ENCODE data around the gene IFI44.

The IFI44 gene

DNA sequence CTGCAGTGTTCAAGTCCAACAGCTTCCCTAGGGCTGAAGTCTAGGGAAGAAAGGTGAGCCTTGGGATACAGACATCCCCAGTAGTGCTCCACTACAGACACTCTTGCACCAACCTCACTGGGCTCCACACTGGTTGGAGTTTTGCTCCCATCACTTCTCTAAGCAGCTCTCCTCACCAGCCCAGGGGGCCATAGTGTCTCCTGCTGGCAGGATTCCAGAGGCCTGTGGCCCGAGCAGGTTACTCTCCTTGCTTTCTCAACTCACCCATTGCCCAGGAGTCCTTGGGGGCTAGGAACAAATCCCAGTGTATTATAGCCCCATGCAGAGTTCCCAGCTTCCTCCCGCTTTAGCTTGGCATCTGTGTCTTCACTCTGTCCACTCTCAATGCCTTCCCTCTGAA lies 52.8 kb downstream of the IFI44 start:
- DNase-seq (ENCODE audit: low read depth in 2 of 2): no peak

DNA sequence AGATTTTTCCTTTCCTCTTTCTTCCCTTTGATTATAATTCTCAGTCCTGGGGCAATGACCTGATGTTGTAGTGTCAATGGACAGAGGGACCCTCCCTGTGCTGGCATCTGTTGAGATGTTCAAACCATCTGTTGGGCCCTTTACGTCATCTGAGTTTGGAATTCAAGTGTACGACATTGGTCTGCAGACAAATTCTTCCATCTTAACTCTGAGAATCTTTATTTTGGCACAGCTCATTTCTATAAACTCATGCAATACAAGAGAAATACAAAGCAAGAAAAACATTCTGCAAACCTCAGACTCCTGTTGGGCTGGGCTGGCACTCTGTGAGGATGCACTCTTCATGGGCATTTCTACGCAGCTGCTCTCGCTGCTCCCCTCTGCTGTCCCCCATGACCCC lies 54.2 kb downstream of the IFI44 start:
- DNase-seq (ENCODE audit: low read depth in 2 of 2): no peak

DNA sequence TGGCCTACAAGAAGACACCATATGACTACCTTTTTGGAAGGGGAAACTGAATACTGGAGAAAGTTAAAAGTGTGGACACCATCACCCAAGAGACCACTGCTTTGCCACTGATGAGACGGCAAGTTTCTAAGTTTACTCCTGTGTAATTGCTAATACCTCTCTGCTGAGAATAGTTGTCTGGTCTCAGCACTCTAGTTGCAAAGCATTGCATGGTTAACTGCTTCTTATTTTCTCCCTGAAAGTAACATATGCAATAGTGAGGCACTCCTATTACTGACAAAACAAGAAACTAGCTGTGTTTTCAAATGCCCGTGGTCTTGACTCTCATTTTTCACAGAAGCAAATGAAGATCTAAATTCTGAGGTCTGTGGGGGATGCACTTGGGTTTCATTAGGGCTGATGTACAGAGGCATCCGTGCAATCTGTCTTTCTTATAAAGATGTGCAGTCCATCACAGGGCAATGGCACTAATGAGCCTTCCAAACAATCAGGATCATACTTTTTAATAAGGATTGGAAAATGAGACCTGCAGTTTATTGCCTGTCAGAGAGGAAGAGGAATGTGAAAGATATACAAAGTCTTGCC lies 62.9 kb downstream of the IFI44 start:
- DNase-seq (ENCODE audit: low read depth in 2 of 2): no peak

DNA sequence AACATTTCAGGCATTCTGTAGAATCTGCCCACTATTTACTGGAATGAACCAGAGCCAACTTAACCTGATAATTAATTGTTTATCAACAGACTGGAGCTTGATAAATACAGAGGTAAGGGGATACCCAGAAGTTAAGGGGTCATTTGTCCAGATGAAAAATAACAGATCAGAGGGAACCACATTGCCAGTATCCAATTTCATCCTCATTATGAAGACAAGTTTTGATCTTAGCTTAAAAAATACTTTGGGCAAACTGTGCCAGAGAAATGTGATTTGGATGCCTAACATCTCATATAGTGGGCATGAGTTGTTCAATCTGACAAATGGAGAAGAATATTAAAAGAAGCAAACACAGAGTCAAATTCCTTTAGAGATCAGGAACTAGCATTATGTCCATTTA lies 63.7 kb downstream of the IFI44 start:
- no peak for DNase-seq (ENCODE audit: low read depth in 2 of 2)

All from stimulated activated CD4-positive, alpha-beta T cell treated with anti-CD3 and anti-CD28 coated beads, Interleukin-4, amount 100 ng/mL, for 48 hours (primary cell).